HepG2 (cell line): Measurements from ENCODE around the gene LRRC74B. TPM values are rescaled to one million over a fixed set of nuclear protein-coding genes. Genes with fewer than 3 reads are reported as not detected.
A peak's percentile ranks its signal among the peaks of the same experiment; 100 is the strongest.

ENCODE experiments used
- AKAP8 ChIP-seq: sonication (generic); formaldehyde crosslinking; IDR thresholded peaks from 2 replicates; pipeline ENCODE4 v1.5.1; 2020; ENCODE audit warnings: mild to moderate bottlenecking, missing genetic modification reagents
- BRCA1 ChIP-seq: sonication (generic); formaldehyde crosslinking; IDR thresholded peaks from 2 replicates; pipeline ENCODE4 v1.4.0; 2020; ENCODE audit warnings: missing genetic modification reagents
- FOXA1 ChIP-seq, 2 experiments: fragments of 450-650 bp in 1 of 2; sonication (generic) in 1 of 2; formaldehyde crosslinking in 1 of 2; IDR thresholded peaks; 2 replicates each; pipeline versions ENCODE4 v1.4.0 to v1.6.1; 2016 to 2020; ENCODE audit warnings: missing genetic modification reagents in 1 of 2
- HIVEP1 ChIP-seq: sonication (generic); formaldehyde crosslinking; IDR thresholded peaks from 2 replicates; pipeline ENCODE4 v1.4.0; 2020; ENCODE audit warnings: mild to moderate bottlenecking, missing genetic modification reagents
- HNF1B ChIP-seq: sonication (generic); formaldehyde crosslinking; IDR thresholded peaks from 2 replicates; pipeline ENCODE4 v1.5.1; 2020; ENCODE audit warnings: mild to moderate bottlenecking, moderate library complexity, missing genetic modification reagents
- HOXA7 ChIP-seq: sonication (generic); formaldehyde crosslinking; IDR thresholded peaks from 2 replicates; pipeline ENCODE4 v1.8.1; 2022; ENCODE audit warnings: mild to moderate bottlenecking, missing genetic modification reagents, moderate library complexity
- KDM5A ChIP-seq: fragments of 200-600 bp; sonication (generic); IDR thresholded peaks from 2 replicates; pipeline ENCODE4 v1.7.0; 2018; ENCODE audit warnings: antibody characterized with exemption, mild to moderate bottlenecking, low read length, borderline replicate concordance
- LRRFIP1 ChIP-seq: sonication (generic); formaldehyde crosslinking; conservative IDR thresholded peaks from 2 replicates; pipeline ENCODE4 v1.4.0; 2020; ENCODE audit warnings: missing genetic modification reagents
- MBD4 ChIP-seq: IDR thresholded peaks from 2 replicates; pipeline ENCODE4 v1.6.1; 2012; ENCODE audit warnings: low read length, inconsistent platforms, borderline replicate concordance
- MIXL1 ChIP-seq: IDR thresholded peaks from 2 replicates; pipeline ENCODE4 v1.6.1; 2016
- MYPOP ChIP-seq: sonication (generic); formaldehyde crosslinking; IDR thresholded peaks from 2 replicates; pipeline ENCODE4 v1.8.1; 2023; ENCODE audit warnings: mild to moderate bottlenecking, moderate library complexity, missing genetic modification reagents
- SNAI1 ChIP-seq: sonication (generic); formaldehyde crosslinking; IDR thresholded peaks from 2 replicates; pipeline ENCODE4 v1.5.0; 2020; ENCODE audit warnings: mild to moderate bottlenecking, missing genetic modification reagents, borderline replicate concordance
- ZBTB21 ChIP-seq: sonication (generic); formaldehyde crosslinking; IDR thresholded peaks from 2 replicates; pipeline ENCODE4 v1.4.0; 2020; ENCODE audit warnings: missing genetic modification reagents
- ZBTB38 ChIP-seq: sonication (generic); formaldehyde crosslinking; IDR thresholded peaks from 2 replicates; pipeline ENCODE4 v1.5.1; 2020; ENCODE audit warnings: mild to moderate bottlenecking, missing genetic modification reagents
- ZFYVE20 ChIP-seq: sonication (generic); formaldehyde crosslinking; IDR thresholded peaks from 2 replicates; pipeline ENCODE4 v1.8.0; 2023; ENCODE audit warnings: low read depth, mild to moderate bottlenecking, moderate library complexity, missing genetic modification reagents, borderline replicate concordance
- ZKSCAN5 ChIP-seq: sonication (generic); formaldehyde crosslinking; IDR thresholded peaks from 2 replicates; pipeline ENCODE4 v1.5.1; 2020; ENCODE audit warnings: mild to moderate bottlenecking, missing genetic modification reagents
- ZNF136 ChIP-seq: sonication (generic); formaldehyde crosslinking; IDR thresholded peaks from 2 replicates; pipeline ENCODE4 v1.8.1; 2022; ENCODE audit warnings: low read depth, mild to moderate bottlenecking, moderate library complexity, missing genetic modification reagents
- ZNF232 ChIP-seq: sonication (generic); formaldehyde crosslinking; IDR thresholded peaks from 2 replicates; pipeline ENCODE4 v1.4.0; 2020; ENCODE audit warnings: missing genetic modification reagents, borderline replicate concordance
- ZNF512B ChIP-seq: sonication (generic); formaldehyde crosslinking; IDR thresholded peaks from 2 replicates; pipeline ENCODE4 v1.5.1; 2020; ENCODE audit warnings: missing genetic modification reagents, mild to moderate bottlenecking, borderline replicate concordance
- ZNF703 ChIP-seq: sonication (generic); formaldehyde crosslinking; IDR thresholded peaks from 2 replicates; pipeline ENCODE4 v1.5.1; 2020; ENCODE audit warnings: missing genetic modification reagents, mild to moderate bottlenecking, moderate library complexity, borderline replicate concordance
- polyA plus RNA-seq, 8 experiments: library from polyadenylated mRNA; depleted of rRNA in 3 of 8; stranded (reverse) in 7 of 8; unstranded in 1 of 8; fragments of >200 nt; fragmentation: Illumina TruSeq in 4 of 8; extraction: Trizol in 4 of 8; gene quantifications; 2 replicates each; pipeline versions ENCODE4 v1.2.1 to v1.2.3, GENCODE V29; 2011 to 2016; ENCODE audit warnings: low read depth in 4 of 8, missing spikeins in 1 of 8, mixed read lengths in 1 of 8; ENCODE audit not compliant: insufficient read depth in 1 of 8
- total RNA-seq, 5 experiments: library from RNA; depleted of rRNA; stranded (reverse); fragments of >200 nt; fragmentation: Illumina TruSeq; extraction: Trizol; gene quantifications; 2 replicates each; pipeline ENCODE4 v1.2.3, GENCODE V29; 2016; ENCODE audit warnings: low read depth in 1 of 5

The LRRC74B gene
- total and polyA plus RNA-seq, 2 of the 13 experiments (the other 11 are each of a cell fraction or from before 2014, with no cell fraction given), result not detected

- TF ChIP-seq LRRFIP1, result no peak
- peak; percentile 95 for TF ChIP-seq SNAI1 (CRISPR knock-in tag)
- TF ChIP-seq MYPOP (CRISPR knock-in tag), result peak; percentile 63; the same call in 1 of the 2 replicates
- no peak for TF ChIP-seq ZBTB38 (CRISPR knock-in tag)
- no peak for TF ChIP-seq ZBTB21 (CRISPR knock-in tag)
- no peak for TF ChIP-seq HOXA7 (CRISPR knock-in tag)
- peak; percentile 74; the same call in 1 of the 2 replicates for TF ChIP-seq KDM5A
- TF ChIP-seq ZNF232 (CRISPR knock-in tag), result no peak; the same call in none of the 2 replicates
- no peak for TF ChIP-seq FOXA1 (IDR thresholded peaks at IDR 0.05)
- TF ChIP-seq FOXA1 (CRISPR knock-in tag; IDR thresholded peaks at IDR 0.05), result no peak; the same call in 1 of the 2 replicates
- no peak for TF ChIP-seq ZNF512B (CRISPR knock-in tag)
- TF ChIP-seq HNF1B (CRISPR knock-in tag), result peak; percentile 84
- TF ChIP-seq ZNF136 (CRISPR knock-in tag), result peak; percentile 13; the same call in 1 of the 2 replicates
- peak; percentile 87; the same call in 1 of the 2 replicates for TF ChIP-seq HIVEP1 (CRISPR knock-in tag)
- peak; percentile 64; the same call in 1 of the 2 replicates for TF ChIP-seq MIXL1
- no peak for TF ChIP-seq ZKSCAN5 (CRISPR knock-in tag)
- TF ChIP-seq AKAP8 (CRISPR knock-in tag), result peak; percentile 43; the same call in 1 of the 2 replicates
- no peak for TF ChIP-seq ZNF703 (CRISPR knock-in tag)
- no peak for TF ChIP-seq BRCA1
- peak; percentile 78; the same call in 1 of the 2 replicates for TF ChIP-seq ZFYVE20 (CRISPR knock-in tag)
- no peak for TF ChIP-seq MBD4
Observed at GRCh38 chr22:21001601-21002325, 44.0 kb upstream of the LRRC74B start, which contains the start of gene THAP7 (continued).
